RWPE1 (cell line): ENCODE measurements around the gene C1orf21.

Source experiments
- CTCF ChIA-PET: fragments of 350-600 bp; sonication (Branson Sonifier 250); formaldehyde crosslinking; extraction: SDS; loops from one replicate; lab custom pipeline; 2021; lab: Yijun Ruan, JAX
- POLR2A ChIA-PET: fragments of 400-600 bp; formaldehyde crosslinking; extraction: SDS; loops from one replicate; lab custom pipeline; 2020; ENCODE audit warnings: antibody characterized with exemption; ENCODE audit not compliant: low non-redundant PET; lab: Yijun Ruan, JAX
- DNase-seq: peaks from one replicate; pipeline ENCODE4 v3.0.0; 2012; ENCODE audit warnings: low spot score
- H3K27ac ChIP-seq: fragments of 450-650 bp; 2 replicates; pipeline ENCODE4 v1.5.1; 2017
- TF ChIP-seq, protein P1 (sequence below): fragments of 450-650 bp; conservative IDR thresholded peaks from 2 replicates; pipeline ENCODE4 v1.5.1; 2017; ENCODE audit warnings: low read depth, mild to moderate bottlenecking

Gene C1orf21

DNA sequence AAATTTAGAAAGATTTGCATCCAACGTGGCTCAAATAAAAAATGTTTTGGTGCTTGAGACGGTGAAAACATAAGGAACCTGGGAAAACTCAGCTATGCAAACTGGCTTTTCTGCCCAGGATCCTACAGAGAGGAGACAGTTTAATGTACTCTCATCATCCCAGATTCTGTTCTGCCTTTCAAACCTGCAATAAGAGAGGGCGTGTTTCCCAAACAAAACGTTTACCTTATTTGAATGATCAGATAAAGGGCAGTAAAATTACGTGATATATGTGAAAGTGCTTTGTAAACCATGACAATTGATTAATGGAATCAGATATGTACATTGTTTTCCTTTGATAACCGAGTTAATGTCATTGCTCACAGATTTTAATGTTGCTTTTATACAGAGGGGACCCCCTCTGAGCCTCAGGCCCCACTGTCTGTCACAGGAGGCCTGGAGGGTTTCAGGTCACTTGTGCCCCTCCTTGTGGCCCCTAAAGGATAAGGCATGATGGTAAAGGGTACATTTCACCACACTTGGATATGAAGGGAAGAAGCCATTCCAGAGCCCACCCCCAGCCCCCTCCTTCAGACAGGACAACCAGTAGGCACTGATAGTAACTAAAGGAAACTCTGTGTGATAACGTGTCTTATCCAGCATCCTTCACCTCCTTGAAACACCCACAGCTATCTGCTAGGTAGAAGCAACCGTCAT is 210.3 kb downstream of the C1orf21 start:
- ChIA-PET CTCF (interaction anchor here (0.6 kb wide), 3 partner anchors 10 to 47 kb away, joined by 3 to 5 read pairs (median 3); no protein-coding TSS in a partner anchor), POLR2A (no interaction called here)
- no peak overlapping the region for H3K27ac ChIP-seq
- TF ChIP-seq, protein P1, sequence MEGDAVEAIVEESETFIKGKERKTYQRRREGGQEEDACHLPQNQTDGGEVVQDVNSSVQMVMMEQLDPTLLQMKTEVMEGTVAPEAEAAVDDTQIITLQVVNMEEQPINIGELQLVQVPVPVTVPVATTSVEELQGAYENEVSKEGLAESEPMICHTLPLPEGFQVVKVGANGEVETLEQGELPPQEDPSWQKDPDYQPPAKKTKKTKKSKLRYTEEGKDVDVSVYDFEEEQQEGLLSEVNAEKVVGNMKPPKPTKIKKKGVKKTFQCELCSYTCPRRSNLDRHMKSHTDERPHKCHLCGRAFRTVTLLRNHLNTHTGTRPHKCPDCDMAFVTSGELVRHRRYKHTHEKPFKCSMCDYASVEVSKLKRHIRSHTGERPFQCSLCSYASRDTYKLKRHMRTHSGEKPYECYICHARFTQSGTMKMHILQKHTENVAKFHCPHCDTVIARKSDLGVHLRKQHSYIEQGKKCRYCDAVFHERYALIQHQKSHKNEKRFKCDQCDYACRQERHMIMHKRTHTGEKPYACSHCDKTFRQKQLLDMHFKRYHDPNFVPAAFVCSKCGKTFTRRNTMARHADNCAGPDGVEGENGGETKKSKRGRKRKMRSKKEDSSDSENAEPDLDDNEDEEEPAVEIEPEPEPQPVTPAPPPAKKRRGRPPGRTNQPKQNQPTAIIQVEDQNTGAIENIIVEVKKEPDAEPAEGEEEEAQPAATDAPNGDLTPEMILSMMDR, result no peak
- DNase-seq, result no peak

DNA sequence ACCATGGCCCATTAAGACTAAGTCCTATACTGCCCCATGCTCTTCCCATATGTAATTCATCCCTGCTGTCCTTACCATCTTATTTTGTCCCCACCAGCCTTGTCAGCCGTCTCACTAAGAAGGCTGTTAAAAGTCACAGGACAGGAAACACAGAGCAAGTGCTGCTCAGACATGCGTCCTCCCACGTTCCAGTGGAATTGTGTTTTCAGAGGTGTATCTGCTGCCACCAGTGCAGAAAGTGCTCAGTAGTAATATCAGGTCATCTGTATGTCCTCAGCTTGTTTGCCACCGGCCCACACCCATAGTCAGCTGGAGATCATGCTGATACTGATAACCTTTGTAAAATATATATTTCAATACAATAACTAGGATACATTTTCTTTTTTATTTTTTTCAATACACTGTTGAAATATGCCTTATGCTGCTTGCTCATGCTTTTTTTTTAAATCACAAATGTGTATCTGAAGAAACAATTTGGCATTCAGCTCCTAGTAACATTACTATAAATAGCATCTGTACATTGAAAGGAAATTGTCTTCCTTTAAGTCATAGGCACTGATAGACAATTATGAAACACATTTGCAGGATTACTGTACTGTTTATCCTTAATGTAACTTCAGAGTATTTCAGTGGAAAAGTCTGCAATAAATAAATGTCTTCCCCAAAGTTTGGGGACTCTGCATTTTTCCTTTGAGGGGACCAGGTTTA is 211.0 kb downstream of the C1orf21 start:
- ChIA-PET CTCF (no interaction called here), POLR2A (no interaction called here)
- TF ChIP-seq, protein P1, result no peak
- H3K27ac ChIP-seq, result no peak overlapping the region
- no peak for DNase-seq

DNA sequence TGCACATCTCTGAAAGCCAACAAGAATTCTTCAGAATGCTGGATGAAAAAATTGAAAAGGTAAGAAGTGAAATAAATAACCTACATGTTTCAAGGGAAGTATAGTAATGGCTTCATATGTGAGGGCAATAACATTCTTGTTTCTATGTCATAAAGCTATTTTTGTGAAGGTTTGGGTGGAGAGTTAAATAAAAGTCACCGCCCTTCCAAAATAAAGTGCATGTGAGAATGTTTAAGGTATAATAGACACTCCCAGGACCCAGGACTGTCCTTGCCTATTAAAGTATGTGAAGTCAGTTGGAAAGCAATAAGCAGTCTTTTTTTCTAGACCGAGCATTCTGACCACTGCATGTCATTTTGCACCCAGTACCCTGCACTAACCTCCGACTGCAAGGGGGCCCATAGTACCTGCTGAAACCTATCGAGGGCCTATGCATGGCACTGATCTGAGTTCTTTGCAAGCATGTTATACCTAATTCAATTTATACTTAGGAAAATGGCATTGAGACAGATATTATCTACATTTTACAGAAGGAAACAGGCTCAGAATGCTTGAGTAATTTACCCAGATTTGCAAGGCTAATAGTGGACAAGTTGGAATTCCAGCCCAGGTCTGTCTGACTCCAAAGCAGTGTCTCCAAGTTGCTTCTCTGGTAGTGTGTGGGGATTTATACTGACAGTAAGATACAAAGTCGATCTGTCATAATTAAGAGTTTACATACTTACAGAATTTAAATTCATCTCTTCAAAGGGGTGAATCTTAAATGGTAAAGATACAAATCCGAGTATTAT is 211.8 kb downstream of the C1orf21 start:
- CTCF ChIA-PET, result no interaction called here
- H3K27ac ChIP-seq, result no peak overlapping the region
- POLR2A ChIA-PET, result no interaction called here

DNA sequence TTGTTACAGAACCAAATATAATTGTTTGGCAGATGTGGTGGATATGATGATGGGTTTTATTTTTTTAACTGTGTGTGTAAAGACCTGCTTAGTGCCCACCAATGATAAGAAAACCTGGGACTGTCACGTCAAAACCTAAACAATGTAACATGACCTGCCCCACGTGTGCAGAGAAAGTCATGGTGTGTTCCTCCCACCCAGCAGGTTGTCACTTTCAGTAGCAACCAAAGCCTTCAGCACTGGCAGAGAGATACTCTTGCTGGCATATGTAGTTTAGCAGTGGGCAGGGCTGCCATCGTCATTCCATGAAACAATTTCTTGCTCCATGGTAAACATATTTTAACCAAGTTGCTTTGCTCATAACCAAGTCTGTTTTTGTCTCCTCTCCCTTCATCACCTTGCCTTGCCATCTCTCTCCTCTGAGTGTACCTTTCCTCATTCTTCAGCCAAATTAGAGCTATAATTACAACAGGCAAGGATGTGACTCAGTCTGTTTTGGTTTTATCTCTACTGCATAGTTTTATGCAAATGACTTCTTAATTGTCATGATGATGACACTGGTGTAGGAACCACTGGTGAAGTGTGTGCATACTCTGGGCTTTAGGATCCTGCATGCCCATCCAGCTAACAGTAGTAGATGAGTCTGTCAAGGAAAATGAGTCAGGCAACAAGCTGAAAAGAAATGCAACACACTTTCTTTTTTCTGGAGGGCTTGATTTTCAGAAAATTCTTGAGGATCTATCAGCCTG is 217.5 kb downstream of the C1orf21 start:
- ChIA-PET CTCF (no interaction called here), POLR2A (interaction anchor here (0.7 kb wide), 1 partner anchor 309 kb away, joined by 3 read pairs; no protein-coding TSS in a partner anchor)
- H3K27ac ChIP-seq, result no peak overlapping the region
- DNase-seq, result no peak
- TF ChIP-seq, protein P1, result no peak

More for the DNA sequence above, 211.8 kb downstream of the C1orf21 start:
- TF ChIP-seq, protein P1, result no peak
- no peak for DNase-seq

DNA sequence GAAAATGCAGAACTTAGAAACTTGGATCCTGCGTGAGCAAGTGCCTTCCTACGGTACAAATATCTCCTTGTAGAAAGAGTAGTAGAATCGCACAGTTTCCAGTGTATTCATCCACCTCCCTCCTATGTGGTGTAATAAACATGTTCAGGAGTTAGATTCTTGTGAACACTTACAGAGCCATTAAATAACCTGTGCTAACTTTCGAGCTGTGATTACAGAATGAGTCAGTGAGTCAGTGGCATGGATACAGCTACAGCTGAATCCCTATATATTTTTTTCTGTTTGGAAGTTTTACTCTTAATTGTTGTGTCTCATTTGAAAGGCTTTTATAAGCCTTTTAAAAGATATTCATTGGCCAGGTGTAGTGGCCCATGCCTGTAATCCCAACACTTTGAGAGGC is 219.1 kb downstream of the C1orf21 start:
- CTCF ChIA-PET, result no interaction called here
- TF ChIP-seq, protein P1, result no peak
- no peak for DNase-seq
- no peak overlapping the region for H3K27ac ChIP-seq
- POLR2A ChIA-PET, result no interaction called here
